PC-3 (cell line): ENCODE measurements around the gene IPP. TPM values are rescaled to one million over a fixed set of nuclear protein-coding genes. Genes with fewer than 3 reads are reported as not detected.
A peak's percentile ranks its signal among the peaks of the same experiment; 100 is the strongest.
"Not testable (repeated sequence)": the region's sequence is repeated elsewhere in the genome, so short reads cannot be mapped to it uniquely, and the experiment has no call there.

Experiments
- ATAC-seq: fragments of 200-7000 bp; cut with Tn5 transposase; 2 replicates; pipeline ENCODE4 v1.9.1; 2020; ENCODE audit warnings: mild to moderate bottlenecking, moderate library complexity
- BruUV-seq: library from RNA; stranded (reverse); fragments of 400-500 nt; replicated peaks from 2 replicates; lab custom pipeline; 2021; lab: Mats Ljungman, UMichigan
- CTCF ChIA-PET: fragments of 300-600 bp; sonication (Branson Sonifier 250); formaldehyde crosslinking; loops from one replicate; lab custom pipeline; 2022; ENCODE audit warnings: antibody characterized with exemption; lab: Charles Lee
- POLR2A ChIA-PET: fragments of 300-600 bp; sonication (Branson Sonifier 250); formaldehyde crosslinking; loops from one replicate; lab custom pipeline; 2022; ENCODE audit warnings: antibody characterized with exemption; ENCODE audit not compliant: unreplicated experiment; lab: Charles Lee
- DNase-seq: peaks from one replicate; pipeline ENCODE4 v3.0.0-alpha.2; 2015
- H2AFZ ChIP-seq: fragments of 300-600 bp; sonication (generic); 2 replicates; pipeline ENCODE4 v1.6.0; 2016; ENCODE audit warnings: antibody characterized with exemption, low read length
- H3F3A ChIP-seq: fragments of 300-600 bp; sonication (generic); one replicate; pipeline ENCODE4 v1.6.0; 2017; ENCODE audit warnings: antibody characterized with exemption, low read length, control low read depth, mild to moderate bottlenecking; ENCODE audit not compliant: unreplicated experiment
- H3K27ac ChIP-seq: fragments of 300-600 bp; sonication (generic); 2 replicates; pipeline ENCODE4 v1.5.1; 2016; ENCODE audit warnings: mild to moderate bottlenecking, low read length
- H3K27me3 ChIP-seq: fragments of 300-600 bp; sonication (generic); 2 replicates; pipeline ENCODE4 v1.6.1; 2016; ENCODE audit warnings: low read length, mixed read lengths
- H3K36me3 ChIP-seq: fragments of 300-600 bp; sonication (generic); 2 replicates; pipeline ENCODE4 v1.6.1; 2016; ENCODE audit warnings: low read depth, mixed run types, low read length, mixed read lengths
- H3K4me1 ChIP-seq: fragments of 300-600 bp; sonication (generic); 2 replicates; pipeline ENCODE4 v1.5.1; 2016; ENCODE audit warnings: low read length; ENCODE audit not compliant: insufficient read depth
- H3K4me2 ChIP-seq: fragments of 300-600 bp; sonication (generic); 2 replicates; pipeline ENCODE4 v1.6.0; 2016; ENCODE audit warnings: low read length
- H3K4me3 ChIP-seq: fragments of 300-600 bp; sonication (generic); 2 replicates; pipeline ENCODE4 v1.5.1; 2016; ENCODE audit warnings: mild to moderate bottlenecking, low read length, mixed read lengths
- H3K79me2 ChIP-seq: fragments of 300-600 bp; sonication (generic); 2 replicates; pipeline ENCODE4 v1.6.1; 2017; ENCODE audit warnings: low read length, mixed read lengths
- H3K9ac ChIP-seq: fragments of 300-600 bp; sonication (generic); 2 replicates; pipeline ENCODE4 v1.6.0; 2016; ENCODE audit warnings: mild to moderate bottlenecking, low read length
- H3K9me2 ChIP-seq: fragments of 300-600 bp; sonication (generic); replicated peaks from 2 replicates; pipeline ENCODE4 v1.6.1; 2016; ENCODE audit warnings: mixed run types, low read length, mixed read lengths
- H3K9me3 ChIP-seq: fragments of 300-600 bp; sonication (generic); 2 replicates; pipeline ENCODE4 v1.6.1; 2016; ENCODE audit warnings: low read length, mixed read lengths
- H4K20me1 ChIP-seq: fragments of 300-600 bp; sonication (generic); 2 replicates; pipeline ENCODE4 v1.6.1; 2016; ENCODE audit warnings: low read length, mixed read lengths
- CTCF ChIP-seq: fragments of 300-600 bp; sonication (generic); conservative IDR thresholded peaks from 2 replicates; pipeline ENCODE4 v1.5.1; 2017; ENCODE audit warnings: antibody characterized with exemption, low read depth, mild to moderate bottlenecking, low read length
- EZH2 ChIP-seq: fragments of 300-600 bp; sonication (generic); IDR thresholded peaks from one replicate; pipeline ENCODE4 v1.6.1; 2017; ENCODE audit warnings: antibody characterized with exemption, mild to moderate bottlenecking, low read length; ENCODE audit not compliant: unreplicated experiment
- EZH2phosphoT487 ChIP-seq: fragments of 300-600 bp; sonication (generic); IDR thresholded peaks from 2 replicates; pipeline ENCODE4 v1.6.1; 2018; ENCODE audit warnings: mild to moderate bottlenecking, antibody characterized with exemption, low read length, borderline replicate concordance
- intact Hi-C: fragments of 100-400 bp; cut with micrococcal nuclease; formaldehyde crosslinking; loops from 2 replicates; pipeline ENCODE4 v1.9.0; 2023
- total RNA-seq: library from RNA; depleted of rRNA; stranded (reverse); fragments of >200 nt; gene quantifications from 2 replicates; pipeline ENCODE4 v1.2.3, GENCODE V29; 2014

Gene IPP
- total RNA-seq, 1 experiment from 2014 or later: 6.6 TPM

- H3K9me3 ChIP-seq: no peaks in the 10 kb centered on the region
- no peaks in the 10 kb centered on the region for H3K27me3 ChIP-seq
- no peaks in the 10 kb centered on the region for H3K36me3 ChIP-seq
- no peaks in the 10 kb centered on the region for H3K9me2 ChIP-seq
- H3K79me2 ChIP-seq: peaks cover 10% of the 10 kb centered on the region
- H3K27ac ChIP-seq: no peak overlapping the region
- BruUV-seq: no TSS peak
- peak; percentile 21 for DNase-seq
- H3F3A ChIP-seq: no peaks in the 10 kb centered on the region
- no peak for ATAC-seq
- H3K4me2 ChIP-seq: no peak overlapping the region
- intact Hi-C loops: no loop called here
- H3K4me1 ChIP-seq: peaks cover 9% of the 10 kb centered on the region
- ChIA-PET POLR2A (no interaction called here), CTCF (no interaction called here)
- no peaks in the 10 kb centered on the region for H4K20me1 ChIP-seq
- TF ChIP-seq EZH2phosphoT487: no peak
- TF ChIP-seq EZH2: no peak
- no peak for TF ChIP-seq CTCF
- 0 out of 2 replicates have a peak overlapping the region, but pooled peaks have one; percentile 36 for H2AFZ ChIP-seq
- no peak overlapping the region for H3K4me3 ChIP-seq
- H3K9ac ChIP-seq: no peak overlapping the region
These were observed 2.1 kb upstream of the IPP start for GRCh38 chr1:45752441-45753052.

- ChIA-PET POLR2A (no interaction called here), CTCF (no interaction called here)
- H4K20me1 ChIP-seq: no peaks in the 10 kb centered on the region
- 0 out of 2 replicates have a peak overlapping the region, but pooled peaks have one; percentile 36 for H2AFZ ChIP-seq
- no peaks in the 10 kb centered on the region for H3K9me2 ChIP-seq
- H3K9ac ChIP-seq: no peak overlapping the region
- H3K4me1 ChIP-seq: peaks cover 9% of the 10 kb centered on the region
- BruUV-seq: no TSS peak
- intact Hi-C loops: no loop called here
- H3F3A ChIP-seq: no peaks in the 10 kb centered on the region
- H3K4me3 ChIP-seq: no peak overlapping the region
- ATAC-seq (no peak), DNase-seq (no peak)
- TF ChIP-seq EZH2: no peak
- TF ChIP-seq EZH2phosphoT487: no peak
- TF ChIP-seq CTCF: no peak
- no peak overlapping the region for H3K27ac ChIP-seq
- peaks cover 10% of the 10 kb centered on the region for H3K79me2 ChIP-seq
- no peaks in the 10 kb centered on the region for H3K27me3 ChIP-seq
- H3K4me2 ChIP-seq: no peak overlapping the region
- no peaks in the 10 kb centered on the region for H3K36me3 ChIP-seq
- no peaks in the 10 kb centered on the region for H3K9me3 ChIP-seq
These were observed 1.6 kb upstream of the IPP start for GRCh38 chr1:45752014-45752413.

- H4K20me1 ChIP-seq, ATAC-seq, POLR2A ChIA-PET, H3K36me3 ChIP-seq, H3K9me3 ChIP-seq, H3K4me1 ChIP-seq, H3K9me2 ChIP-seq, CTCF ChIA-PET, DNase-seq, H3F3A ChIP-seq, H3K27me3 ChIP-seq: not testable (repeated sequence)
- H3K27ac ChIP-seq: peak overlapping the region; percentile 79
- H3K4me2 ChIP-seq: peak overlapping the region; percentile 99
- peak overlapping the region; percentile 93 for H3K4me3 ChIP-seq
- peak overlapping the region; percentile 98 for H3K9ac ChIP-seq
- intact Hi-C loops: loop anchor here (2.0 kb wide), 1 partner anchor 52 kb away; the partner anchor contains the start of gene MAST2
- H2AFZ ChIP-seq: peak overlapping the region; percentile 97
- TSS peak; percentile 95 for BruUV-seq
- H3K79me2 ChIP-seq: peaks cover 10% of the 10 kb centered on the region
These were observed 786 bp upstream of the IPP start for GRCh38 chr1:45751039-45751838.
